ENCODE data around the gene MRPL10.

GRCh38 chr17:47803201-47803600 is 28.1 kb downstream of the MRPL10 start:
- TF ChIP-seq CTCF (conservative IDR thresholded peaks at IDR 0.05; ENCODE audit: low read depth, low read length) (no peak), EZH2phosphoT487 (IDR thresholded peaks at IDR 0.05; ENCODE audit: borderline replicate concordance, low read length) (no peak)

Data from PC-3 (cell line).